ENCODE results near the gene GNS.
"Not testable (repeated sequence)": the region's sequence is repeated elsewhere in the genome, so short reads cannot be mapped to it uniquely, and the experiment has no call there.

GNS gene

GRCh38 chr12:64759035-64759894 lies at the start of gene GNS:
GNS (minus strand) TSS chr12:64759406; CDS start chr12:64759276, 130 bp downstream.
- peak; percentile 85 for DNase-seq (ENCODE audit: extremely low read depth, low read depth)
- no peak for TF ChIP-seq CTCF (IDR thresholded peaks at IDR 0.05; ENCODE audit: low read depth, low read length)

- no peak for TF ChIP-seq CTCF (IDR thresholded peaks at IDR 0.05; ENCODE audit: low read depth, low read length)
- DNase-seq (ENCODE audit: extremely low read depth, low read depth) = no peak
These were observed 48.9 kb upstream of the GNS start for GRCh38 chr12:64808110-64808509.

- DNase-seq (ENCODE audit: extremely low read depth, low read depth) = no peak
These were observed 47.6 kb upstream of the GNS start for GRCh38 chr12:64806593-64807460.

GRCh38 chr12:64806173-64806572 lies 47.0 kb upstream of the GNS start:
- no peak for TF ChIP-seq CTCF (IDR thresholded peaks at IDR 0.05; ENCODE audit: low read depth, low read length)
- DNase-seq (ENCODE audit: extremely low read depth, low read depth) = no peak

More at GRCh38 chr12:64806593-64807460, 47.6 kb upstream of the GNS start:
- TF ChIP-seq CTCF (IDR thresholded peaks at IDR 0.05; ENCODE audit: low read depth, low read length) = no peak

GRCh38 chr12:64802180-64802775 lies 43.1 kb upstream of the GNS start:
- DNase-seq (ENCODE audit: extremely low read depth, low read depth) = not testable (repeated sequence)
- TF ChIP-seq CTCF (IDR thresholded peaks at IDR 0.05; ENCODE audit: low read depth, low read length) = peak; percentile 91

GRCh38 chr12:64801381-64801780 lies 42.2 kb upstream of the GNS start:
- DNase-seq (ENCODE audit: extremely low read depth, low read depth) = no peak
- peak; percentile 18 for TF ChIP-seq CTCF (IDR thresholded peaks at IDR 0.05; ENCODE audit: low read depth, low read length)

Measured in AG09319 (cell line).